ENCODE measurements around the gene DOCK7.

- TF ChIP-seq POLR2A (IDR thresholded peaks at IDR 0.05): no peak
- TF ChIP-seq CTCF (IDR thresholded peaks at IDR 0.05): no peak
Measured at GRCh38 chr1:62529227-62529626, 159.0 kb downstream of the DOCK7 start.

Measured in esophagus squamous epithelium (tissue), 4 donors.